Activated effector memory CD4-positive, alpha-beta T cell treated with anti-CD3 and anti-CD28 coated beads, Interleukin-2, amount 50 U/mL, for 16 hours (primary cell): ENCODE data around the gene LRIG1.
A peak's percentile ranks its signal among the peaks of the same experiment; 100 is the strongest.

ENCODE experiments used
- DNase-seq: peaks from one replicate; pipeline ENCODE4 v3.0.0-alpha.2; 2020

LRIG1 gene

GRCh38 chr3:66413151-66413751 is 87.6 kb downstream of the LRIG1 start:
- DNase-seq: no peak

GRCh38 chr3:66411961-66412887 is 88.6 kb downstream of the LRIG1 start:
- no peak for DNase-seq

- DNase-seq: no peak
These were observed 89.3 kb downstream of the LRIG1 start for GRCh38 chr3:66411474-66411873.

GRCh38 chr3:66410976-66411375 is 89.8 kb downstream of the LRIG1 start:
- no peak for DNase-seq

- no peak for DNase-seq
These were observed 90.8 kb downstream of the LRIG1 start for GRCh38 chr3:66409771-66410754.

DNA sequence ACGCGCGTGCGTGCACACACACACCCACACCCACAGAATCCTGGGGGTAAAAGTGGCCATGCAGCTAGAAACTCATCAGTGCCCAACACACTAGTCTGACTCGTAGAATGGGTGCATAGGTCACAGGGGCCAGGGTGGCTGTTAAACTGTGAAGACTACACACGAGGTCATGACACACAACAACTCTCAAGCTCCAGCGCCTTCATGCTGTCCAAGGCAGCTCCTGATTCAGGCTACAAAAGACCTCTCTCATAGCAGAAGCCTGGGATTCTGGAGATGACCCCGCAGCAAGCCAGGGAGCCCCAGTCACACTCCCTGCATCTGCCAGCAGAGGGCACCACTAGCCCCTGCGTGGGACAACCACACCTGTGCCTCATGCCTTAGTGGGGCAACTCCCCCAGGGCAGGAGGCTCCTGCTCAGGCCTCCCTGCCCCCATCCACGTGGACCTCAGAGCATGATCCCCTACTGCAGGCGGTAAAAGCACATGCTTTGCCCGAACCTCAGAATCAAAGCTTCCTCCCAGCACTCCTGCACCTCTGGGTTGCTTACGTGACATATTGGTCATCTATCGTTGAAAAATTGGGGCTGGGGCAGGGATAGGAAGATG is 93.1 kb downstream of the LRIG1 start:
- peak; percentile 91 for DNase-seq

GRCh38 chr3:66406831-66407610 is 93.8 kb downstream of the LRIG1 start:
- no peak for DNase-seq

- no peak for DNase-seq
These were observed 94.7 kb downstream of the LRIG1 start for GRCh38 chr3:66406163-66406562.

DNA sequence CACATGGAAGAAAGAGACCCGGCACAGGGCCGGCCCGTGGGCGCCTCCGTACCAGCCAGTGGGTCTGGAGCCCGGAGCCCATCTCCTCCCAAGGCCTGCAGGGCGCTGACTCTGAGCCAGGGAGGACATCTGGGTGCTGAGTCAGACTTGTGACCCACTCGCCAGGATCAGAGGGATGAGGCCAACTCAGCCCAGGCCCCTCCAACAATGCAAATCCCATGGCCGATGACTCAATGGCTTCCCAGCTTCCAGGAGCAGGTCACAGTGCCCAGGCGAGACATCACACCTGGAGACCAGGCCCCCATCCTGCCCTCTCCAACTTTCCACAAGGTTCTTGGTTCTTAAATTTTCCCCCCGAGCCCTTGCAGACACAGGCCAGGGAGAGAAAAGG is 95.1 kb downstream of the LRIG1 start:
- no peak for DNase-seq

GRCh38 chr3:66404903-66405700 is 95.7 kb downstream of the LRIG1 start:
- no peak for DNase-seq

DNA sequence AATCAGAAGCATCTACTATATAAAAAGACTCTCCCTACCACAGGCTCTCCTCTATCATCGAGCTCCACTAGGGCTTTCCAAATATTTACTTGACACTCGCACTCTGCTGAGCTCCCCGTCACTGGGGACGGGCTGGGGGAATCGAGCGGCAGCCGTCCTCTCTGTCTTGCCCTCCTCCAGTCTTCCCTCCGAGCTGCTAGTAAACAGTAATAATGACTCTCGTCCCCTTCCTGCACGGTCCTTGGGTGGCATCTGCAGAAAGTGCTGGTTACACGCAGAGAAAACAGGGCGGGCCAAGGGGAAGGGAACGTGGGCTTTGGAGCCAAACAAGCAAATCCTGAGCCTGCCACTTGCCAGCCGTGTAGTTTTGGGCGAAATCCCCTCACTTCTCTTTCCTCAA is 96.6 kb downstream of the LRIG1 start:
- DNase-seq: no peak

DNA sequence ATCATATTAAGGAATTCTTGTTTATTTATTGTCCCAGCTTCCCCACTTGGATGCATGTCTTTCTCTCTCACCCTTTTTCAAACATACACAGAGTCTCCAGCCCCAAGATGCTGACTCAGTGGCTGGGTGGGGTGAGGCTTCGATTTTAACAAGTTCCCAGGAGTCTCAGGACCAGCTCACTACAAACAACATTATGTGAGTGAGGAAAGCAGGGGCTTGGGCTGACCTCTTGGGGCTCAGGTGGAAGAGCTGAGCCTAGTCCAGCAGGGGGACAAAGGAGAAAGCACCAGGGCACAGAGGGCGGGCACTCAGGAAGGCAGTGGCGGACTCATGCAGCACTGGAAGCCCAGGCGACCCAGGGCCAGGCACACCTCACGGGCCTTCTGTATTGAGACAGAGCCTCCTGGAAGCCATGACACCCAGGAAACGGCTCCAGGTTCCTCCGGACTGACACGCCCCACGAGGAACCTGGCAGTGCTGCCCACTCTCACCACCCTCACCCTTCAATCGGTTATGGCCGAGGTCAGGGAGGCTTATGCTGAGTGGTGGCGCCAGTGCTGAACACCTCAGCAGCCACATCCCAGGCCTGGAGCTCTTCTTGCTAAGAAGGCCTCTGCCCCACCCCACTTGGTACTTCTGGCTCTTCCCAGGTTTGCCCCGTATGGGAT is 97.4 kb downstream of the LRIG1 start:
- no peak for DNase-seq

DNA sequence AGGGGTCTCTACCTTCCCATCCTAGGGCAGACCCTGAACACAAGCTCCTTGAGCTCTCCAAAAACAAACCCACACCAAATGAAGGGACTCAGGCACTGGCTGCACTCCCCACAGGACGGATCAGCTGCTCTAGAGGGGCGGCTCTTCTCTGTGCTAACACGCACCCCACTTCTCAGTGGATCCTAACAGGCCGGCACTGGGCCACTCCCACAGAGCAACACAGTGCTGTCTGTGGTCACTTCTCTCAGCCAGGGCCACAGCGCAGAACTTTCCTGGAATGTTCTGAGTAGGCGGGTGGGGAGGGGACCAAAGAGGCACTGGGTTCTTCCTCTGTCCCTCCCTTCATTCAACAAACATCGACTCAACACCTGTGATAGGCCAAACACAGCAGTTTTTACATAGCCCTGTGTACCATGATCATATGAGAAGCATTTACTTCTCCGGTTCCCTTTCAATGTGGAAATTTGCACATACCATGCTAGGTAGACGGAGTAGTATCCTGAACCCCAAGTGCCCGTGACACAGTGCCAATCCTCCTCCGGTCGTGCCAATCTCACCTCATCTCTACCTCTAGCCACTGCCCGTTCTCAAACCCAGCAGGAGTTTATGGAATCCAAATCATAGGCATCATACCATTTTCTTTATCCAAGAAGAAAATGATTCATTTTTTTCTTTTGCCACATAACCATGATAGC is 98.1 kb downstream of the LRIG1 start:
- DNase-seq: no peak

GRCh38 chr3:66401675-66402491 is 98.9 kb downstream of the LRIG1 start:
- no peak for DNase-seq

GRCh38 chr3:66401157-66401550 is 99.7 kb downstream of the LRIG1 start:
- no peak for DNase-seq

- no peak for DNase-seq
These were observed 100.2 kb downstream of the LRIG1 start for GRCh38 chr3:66400411-66401156.

- DNase-seq: no peak
These were observed 101.1 kb downstream of the LRIG1 start for GRCh38 chr3:66399529-66400232.
